Erythroblast (primary cell): ENCODE measurements around the gene PTK6.
A peak's percentile ranks its signal among the peaks of the same experiment; 100 is the strongest.
"Not testable (repeated sequence)": the region's sequence is repeated elsewhere in the genome, so short reads cannot be mapped to it uniquely, and the experiment has no call there.

ENCODE experiments used
- DNase-seq, 2 experiments: peaks; one replicate each; lab custom pipeline; 2025; lab: John Stamatoyannopoulos, UW
- GATA1 ChIP-seq: IDR thresholded peaks from 2 replicates; pipeline ENCODE4 v1.6.1; 2011; ENCODE audit warnings: low read depth, mild to moderate bottlenecking, control low read depth, low read length, moderate library complexity
- POLR2A ChIP-seq: IDR thresholded peaks from 2 replicates; pipeline ENCODE4 v1.6.1; 2011; ENCODE audit warnings: mild to moderate bottlenecking, low read length

PTK6 gene

DNA sequence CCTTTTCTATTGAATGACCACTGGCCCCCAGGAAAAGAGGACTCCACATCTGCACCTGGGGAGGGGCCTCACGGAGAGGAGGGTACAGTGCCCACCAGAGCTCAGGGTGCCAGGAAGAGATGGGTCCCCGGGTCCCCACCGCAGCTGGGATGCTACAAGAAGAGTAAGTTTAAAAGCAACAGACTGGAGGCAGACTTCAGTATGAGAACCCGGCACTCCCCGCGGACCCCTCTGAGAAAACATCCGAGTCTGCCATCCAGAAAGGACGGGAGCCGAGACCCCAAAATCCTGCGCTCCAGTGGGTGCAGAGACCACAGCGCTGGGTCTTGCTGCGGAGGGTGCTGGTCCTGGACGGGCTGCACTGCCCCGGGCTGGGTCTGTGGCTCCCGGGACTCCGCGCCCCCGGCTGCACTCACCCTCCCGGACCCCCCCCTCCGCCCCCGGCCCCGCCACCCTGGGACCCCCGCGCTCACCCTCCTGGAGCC lies 36.5 kb upstream of the PTK6 start:
- TF ChIP-seq POLR2A = no peak
- no peak for TF ChIP-seq GATA1
- peak in 1 of 2 experiments; percentile 50 for DNase-seq

DNA sequence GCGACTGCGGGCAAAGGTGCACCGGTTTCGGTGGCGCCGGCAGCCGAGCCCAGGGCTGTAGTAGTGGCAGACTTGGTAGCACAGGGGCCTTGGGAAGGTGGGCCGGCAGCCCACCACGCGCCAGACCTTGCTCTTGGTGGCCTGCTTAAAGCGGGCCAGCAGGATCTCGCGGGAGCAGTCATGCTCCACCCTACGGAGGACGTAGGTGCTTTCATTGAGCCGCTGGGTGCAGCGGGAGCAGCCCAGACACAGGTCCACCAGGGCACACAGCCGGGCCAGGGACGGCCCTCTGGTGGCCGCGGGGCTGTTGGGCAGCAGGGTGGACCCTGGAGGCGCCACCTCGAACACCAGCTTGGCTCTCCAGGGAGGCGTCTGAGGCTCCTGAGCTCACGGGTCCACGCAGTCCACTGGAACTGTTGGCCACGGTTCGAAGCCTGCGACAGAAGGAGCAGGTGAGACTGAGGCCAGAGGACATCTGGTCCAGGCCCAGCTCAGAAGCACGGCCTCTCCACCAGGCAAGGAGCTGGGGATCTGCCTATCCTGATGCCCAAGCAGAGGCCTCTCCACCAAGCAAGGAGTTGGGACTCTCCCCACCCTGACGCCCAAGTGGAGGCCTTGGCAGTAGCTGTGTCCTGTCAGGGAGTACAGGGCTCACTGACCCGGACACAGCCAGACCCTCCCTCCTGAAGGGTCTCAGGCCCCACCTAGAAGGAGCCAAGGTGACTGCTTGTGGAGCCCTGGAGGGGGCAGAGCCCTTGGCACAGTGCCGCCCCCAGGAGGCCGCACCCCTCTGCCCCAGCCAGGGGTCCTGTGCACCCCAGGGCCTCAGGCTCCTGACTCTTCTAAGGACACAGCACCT lies 35.8 kb upstream of the PTK6 start:
- DNase-seq = peak in 1 of 2 experiments; percentile 21
- TF ChIP-seq POLR2A (no peak), GATA1 (no peak)

DNA sequence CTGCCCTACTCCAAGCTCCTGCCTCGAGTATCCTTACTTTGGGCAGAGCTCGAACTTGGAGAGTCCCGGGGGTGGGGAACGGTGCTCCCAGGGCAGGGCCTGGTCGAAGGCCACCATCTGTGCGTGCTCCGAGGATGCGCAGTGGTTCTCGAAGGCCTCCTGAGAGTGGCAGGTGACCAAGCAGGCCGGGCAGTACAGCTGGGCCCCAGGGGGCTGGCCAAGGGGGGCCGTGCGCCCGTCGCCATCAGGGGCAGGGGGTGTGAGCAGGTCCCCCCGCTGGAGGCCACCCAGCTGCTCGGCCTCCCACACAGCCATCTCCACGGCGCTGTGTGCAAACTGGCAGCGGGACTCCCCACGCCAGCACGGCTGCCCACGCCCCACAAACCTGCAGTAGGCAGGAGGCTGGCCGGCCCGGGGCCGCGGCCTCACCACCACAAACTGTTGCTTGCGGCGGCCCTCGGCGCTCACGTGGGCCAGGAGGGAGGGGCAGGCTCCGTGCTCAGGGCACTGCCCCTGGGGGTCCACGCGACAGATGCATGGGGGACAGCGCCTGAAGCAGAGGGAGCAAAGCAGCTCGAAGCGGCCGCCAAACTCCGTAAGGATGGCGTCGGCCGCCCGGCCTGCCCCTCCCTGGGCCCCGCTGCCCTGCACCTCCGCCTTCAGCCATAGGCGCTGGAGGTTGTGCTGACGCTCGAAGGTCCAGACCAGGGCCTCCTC lies 35.1 kb upstream of the PTK6 start:
- no peak for DNase-seq
- no peak for TF ChIP-seq POLR2A
- TF ChIP-seq GATA1 = no peak

DNA sequence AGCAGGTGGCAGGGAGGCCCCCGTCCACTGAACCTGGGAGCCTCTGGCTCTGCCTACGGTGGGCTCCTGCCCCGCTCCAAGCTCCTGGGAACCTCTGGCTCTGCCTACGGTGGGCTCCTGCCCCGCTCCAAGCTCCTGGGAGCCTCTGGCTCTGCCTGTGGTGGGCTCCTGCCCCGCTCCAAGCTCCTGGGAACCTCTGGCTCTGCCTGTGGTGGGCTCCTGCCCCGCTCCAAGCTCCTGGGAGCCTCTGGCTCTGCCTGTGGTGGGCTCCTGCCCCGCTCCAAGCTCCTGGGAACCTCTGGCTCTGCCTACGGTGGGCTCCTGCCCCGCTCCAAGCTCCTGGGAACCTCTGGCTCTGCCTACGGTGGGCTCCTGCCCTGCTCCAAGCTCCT lies 33.9 kb upstream of the PTK6 start:
- not testable (repeated sequence) for DNase-seq

DNA sequence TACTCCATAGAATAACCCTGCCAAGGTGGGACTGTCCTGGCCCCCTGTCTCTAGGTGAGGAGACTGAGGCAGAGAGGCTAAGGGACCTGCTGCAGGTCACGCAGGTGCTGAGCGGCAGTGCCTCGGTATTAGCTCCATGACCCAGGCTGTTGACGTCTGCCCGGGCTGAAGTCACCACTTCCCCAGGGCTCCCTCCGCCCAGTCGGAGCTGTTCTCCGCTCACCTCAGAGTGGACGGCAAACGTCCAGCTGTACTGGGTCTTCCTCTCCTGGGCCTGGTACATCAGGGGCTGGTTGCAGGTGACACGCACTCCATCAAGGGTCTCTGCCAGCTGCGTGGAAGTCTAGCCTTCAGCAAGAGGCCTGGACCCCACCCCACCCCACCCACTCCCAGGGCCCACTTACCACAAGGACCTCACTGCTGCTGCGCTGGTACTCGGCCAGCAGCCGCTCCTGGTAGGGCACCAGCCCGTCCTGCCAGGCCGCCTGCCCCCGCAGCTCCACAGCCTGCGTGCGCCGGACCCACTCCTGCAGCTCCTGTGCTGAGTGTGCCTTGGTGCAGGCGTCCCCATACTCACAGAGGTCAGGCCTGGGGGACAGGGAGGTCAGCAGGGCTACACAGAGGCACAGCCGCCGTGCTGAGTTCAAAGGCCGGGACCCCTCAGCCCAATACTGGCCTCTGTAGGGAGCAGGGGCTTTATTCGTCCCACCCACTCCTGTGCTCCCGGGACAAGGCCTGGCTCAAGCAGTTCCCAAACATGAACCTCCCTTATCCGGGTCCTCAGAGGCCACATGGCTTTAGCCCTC lies 33.3 kb upstream of the PTK6 start:
- TF ChIP-seq GATA1 = no peak
- no peak for TF ChIP-seq POLR2A
- DNase-seq = no peak

DNA sequence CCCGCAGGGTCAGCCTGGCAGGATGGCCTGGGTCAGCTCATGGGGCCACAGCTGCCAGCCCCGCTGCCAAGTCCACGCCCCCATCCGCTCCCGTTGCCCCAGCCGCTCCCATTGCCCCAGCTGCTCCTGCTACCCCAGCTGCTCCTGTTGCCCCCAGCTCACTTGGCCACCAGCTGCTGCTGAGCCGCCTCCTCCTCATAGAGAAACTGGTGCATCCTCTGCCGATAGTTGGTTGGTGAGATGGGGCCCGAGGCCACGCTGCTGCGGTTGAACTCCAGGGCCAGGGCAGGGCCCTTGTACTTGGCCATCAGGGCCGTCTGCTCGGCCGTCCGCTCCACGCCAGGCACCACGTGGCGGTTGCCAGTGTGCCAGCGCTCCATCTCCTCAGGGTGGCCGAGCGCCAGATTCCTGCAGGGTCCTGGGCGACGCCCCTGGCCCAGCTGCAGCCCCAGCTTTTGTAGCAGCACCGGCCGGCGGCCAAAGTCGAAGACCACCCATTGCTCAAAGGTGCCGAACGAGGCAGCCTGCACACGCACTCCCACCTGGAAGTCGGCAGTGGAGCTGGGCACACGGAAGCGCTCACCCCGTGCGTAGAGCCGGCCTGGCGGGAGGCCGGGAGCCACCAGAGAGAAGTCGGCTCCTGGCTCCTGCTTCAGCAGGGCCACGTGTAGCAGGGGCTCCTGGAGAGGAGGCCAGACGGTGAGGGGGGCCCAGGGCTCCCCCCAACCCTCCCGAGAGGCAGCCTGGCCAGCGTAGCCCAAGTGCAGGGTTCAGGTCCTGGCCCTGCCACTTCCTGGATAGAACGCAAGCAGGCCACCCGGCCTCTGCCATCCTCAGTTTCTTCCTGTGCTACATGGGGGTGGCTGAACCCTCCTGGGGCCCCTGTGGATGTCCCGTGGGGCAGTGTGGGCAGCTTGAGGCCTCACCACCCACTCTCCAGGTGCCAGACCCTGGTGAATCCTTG lies 32.1 kb upstream of the PTK6 start:
- TF ChIP-seq GATA1 = no peak
- DNase-seq = no peak

DNA sequence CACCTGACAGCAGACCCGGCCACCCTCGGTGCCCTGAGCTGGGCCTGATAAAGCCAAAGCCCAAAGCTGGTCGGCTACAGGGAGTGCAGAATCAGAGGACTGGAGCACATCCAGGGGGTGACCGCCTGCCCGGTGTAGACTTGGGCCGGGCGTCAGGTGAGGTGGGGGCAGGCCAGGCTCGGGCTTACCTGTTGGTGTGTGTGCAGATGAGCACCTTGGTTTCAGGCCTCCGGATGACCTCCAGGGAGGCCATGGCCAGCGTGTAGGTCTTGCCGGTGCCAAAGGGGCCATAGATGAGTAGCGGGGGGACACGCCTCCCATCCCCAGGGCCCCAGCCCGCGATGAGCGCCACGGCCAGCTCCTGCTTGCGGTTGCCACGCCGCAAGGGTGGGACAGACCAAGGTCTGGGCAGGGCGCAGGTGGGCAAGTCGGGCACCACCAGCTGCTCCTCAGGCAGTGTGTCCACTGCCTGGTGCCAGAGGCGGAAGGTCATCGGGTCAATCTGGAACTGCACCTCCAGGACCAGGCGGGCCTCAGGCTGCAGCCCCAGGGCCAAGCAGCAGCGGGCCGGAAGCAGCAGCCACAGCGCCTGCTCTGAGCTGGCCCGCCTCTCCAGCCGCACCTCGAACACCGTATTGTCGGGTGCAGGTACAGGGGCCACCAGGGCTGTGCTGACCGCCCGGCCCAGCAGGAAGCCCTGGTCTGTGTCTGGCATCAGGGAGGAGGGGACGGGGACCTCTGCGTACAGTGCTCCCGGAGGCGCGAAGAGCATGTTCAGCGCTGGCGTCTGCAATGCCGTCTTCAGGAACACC lies 31.2 kb upstream of the PTK6 start:
- DNase-seq = no peak
- TF ChIP-seq GATA1 = no peak
- peak; percentile 17 for TF ChIP-seq POLR2A

DNA sequence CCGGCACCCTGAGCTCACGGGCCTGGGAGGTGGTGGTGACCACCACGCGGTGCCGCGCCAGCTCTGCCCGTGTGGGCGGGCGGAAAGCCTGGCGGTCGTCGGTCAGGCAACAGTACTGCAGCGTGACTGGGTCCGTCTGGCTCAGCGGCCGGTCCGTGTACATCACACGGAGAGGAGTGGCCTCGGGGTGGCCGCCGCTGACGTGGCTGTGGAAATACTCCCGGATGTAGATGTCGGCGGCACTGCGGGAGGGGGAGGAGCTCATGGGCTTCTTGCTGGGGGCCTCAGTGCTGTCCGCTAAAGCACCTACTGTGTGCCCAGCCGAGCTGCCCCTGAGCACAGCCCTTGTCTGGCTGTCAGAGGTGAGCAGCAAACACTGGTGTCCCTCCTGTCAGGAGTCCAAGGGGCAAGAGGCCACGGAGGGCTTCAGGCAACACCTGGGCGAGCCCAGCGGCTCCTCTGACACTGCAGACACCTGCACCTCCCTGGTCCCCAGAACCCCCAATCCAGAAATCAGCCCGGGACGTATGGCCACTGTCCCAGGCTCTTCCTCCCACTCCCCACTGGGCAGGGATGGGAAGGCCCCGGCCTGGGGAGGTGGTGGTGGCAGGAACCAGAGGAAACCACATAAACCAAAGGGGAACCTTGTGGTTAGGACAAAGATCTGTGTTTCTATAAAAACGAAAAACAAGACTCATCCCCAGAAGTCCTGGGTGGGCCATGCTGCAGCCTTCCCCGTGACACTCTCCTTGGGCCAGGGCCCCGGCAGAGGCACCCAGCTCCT lies 30.4 kb upstream of the PTK6 start:
- DNase-seq = no peak
- TF ChIP-seq GATA1 = no peak
- no peak for TF ChIP-seq POLR2A

DNA sequence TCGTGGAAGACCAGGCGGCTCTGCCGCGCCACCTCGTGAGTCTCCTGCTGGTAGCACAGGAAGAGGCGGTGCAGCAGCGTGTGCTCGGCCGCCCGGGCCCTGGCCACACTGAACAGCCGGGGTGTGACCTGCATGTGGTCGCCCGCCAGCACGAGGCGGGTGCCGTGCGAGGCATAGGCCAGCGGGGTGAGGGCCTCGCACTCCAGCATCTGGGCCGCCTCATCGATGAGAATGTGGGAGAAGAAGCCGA lies 29.9 kb upstream of the PTK6 start:
- no peak for TF ChIP-seq GATA1
- no peak for TF ChIP-seq POLR2A
- no peak for DNase-seq

DNA sequence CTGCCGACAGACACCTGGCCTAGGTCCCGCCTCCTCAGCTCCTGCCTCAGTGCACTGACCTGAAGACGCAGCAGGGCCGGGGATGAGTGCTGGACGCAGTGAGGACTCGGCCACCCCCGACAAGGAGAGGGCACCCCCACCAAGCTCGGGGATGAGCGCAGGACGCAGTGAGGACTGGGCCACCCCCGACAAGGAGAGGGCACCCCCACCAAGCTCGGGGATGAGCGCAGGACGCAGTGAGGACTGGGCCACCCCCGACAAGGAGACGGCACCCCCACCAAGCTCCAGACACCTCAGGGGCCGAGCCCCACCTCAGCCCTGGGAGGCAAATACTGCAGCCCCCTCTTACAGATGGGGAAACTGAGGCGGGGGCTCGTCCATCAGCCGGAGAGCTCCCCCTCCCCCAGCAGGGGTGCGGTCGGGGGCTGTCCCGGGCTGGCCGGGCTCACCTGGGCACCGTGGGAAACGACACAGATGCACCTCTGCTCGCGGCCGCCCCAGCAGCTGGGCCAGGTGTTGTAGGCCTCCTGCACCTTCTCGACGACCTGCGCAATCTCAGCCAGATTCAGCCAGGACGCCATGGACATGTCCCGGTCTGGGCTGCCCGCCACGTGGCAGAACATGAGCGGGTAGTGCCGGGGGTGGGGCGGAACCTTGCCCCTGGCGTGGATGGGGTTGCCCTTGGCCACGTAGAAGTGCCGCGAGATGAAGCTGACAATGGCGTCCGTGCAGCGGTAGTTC lies 29.4 kb upstream of the PTK6 start:
- no peak for DNase-seq
- TF ChIP-seq POLR2A (no peak), GATA1 (no peak)
